HepG2 (cell line): Measurements from ENCODE around the gene ZFP62. TPM values are rescaled to one million over a fixed set of nuclear protein-coding genes. Genes with fewer than 3 reads are reported as not detected.

ENCODE experiments used
- ATAC-seq: fragments of 200-7000 bp; cut with Tn5 transposase; 3 replicates; pipeline ENCODE4 v1.9.1; 2020; ENCODE audit warnings: mild to moderate bottlenecking, moderate library complexity
- BruUV-seq: library from RNA; stranded (reverse); fragments of 400-500 nt; replicated peaks from 2 replicates; lab custom pipeline; 2021; lab: Mats Ljungman, UMichigan
- CTCF ChIA-PET: fragments of 300-600 bp; formaldehyde crosslinking; extraction: SDS; loops from one replicate; lab custom pipeline; 2021; ENCODE audit warnings: low total read pairs, inconsistent platforms, low intra/inter-chr PET ratio; lab: Yijun Ruan, JAX
- POLR2A ChIA-PET: fragments of 350-600 bp; sonication (Branson Sonifier 250); formaldehyde crosslinking; loops from one replicate; lab custom pipeline; 2020; ENCODE audit warnings: antibody characterized with exemption, inconsistent platforms; lab: Yijun Ruan, JAX
- DNase-seq: peaks from one replicate; pipeline ENCODE4 v3.0.0-alpha.2; 2015; ENCODE audit warnings: low spot score
- FAIRE-seq: peaks from 3 replicates; lab custom pipeline; 2011; peaks lifted over from hg19 to GRCh38; lab: Jason Lieb, UNC
- H2AFZ ChIP-seq: one replicate; pipeline ENCODE4 v1.6.1; 2011; ENCODE audit warnings: low read length, inconsistent platforms
- H3K27ac ChIP-seq: fragments of 300-600 bp; 3 replicates; pipeline ENCODE4 v1.8.0; 2011; ENCODE audit warnings: mixed run types, mild to moderate bottlenecking, mixed read lengths, low read length, inconsistent platforms; ENCODE audit not compliant: insufficient read depth; ENCODE audit errors: extremely low read length
- H3K27me3 ChIP-seq, 2 experiments: fragments of 200-600 bp in 1 of 2; 2 replicates in 1 of 2; 3 replicates in 1 of 2; pipeline versions ENCODE4 v1.6.0 to v1.8.0; 2011; ENCODE audit warnings: low read length in 2 of 2, mild to moderate bottlenecking in 2 of 2, moderate library complexity in 2 of 2, inconsistent platforms in 1 of 2; ENCODE audit not compliant: insufficient read depth in 2 of 2, control insufficient read depth in 1 of 2
- H3K36me3 ChIP-seq, 2 experiments: fragments of 200-600 bp in 1 of 2; replicated peaks in 1 of 2; 2 replicates in 1 of 2; 3 replicates in 1 of 2; pipeline versions ENCODE4 v1.5.1 to v1.8.0; 2011; ENCODE audit warnings: low read length in 2 of 2, inconsistent platforms in 1 of 2; ENCODE audit not compliant: insufficient read depth in 2 of 2, control insufficient read depth in 1 of 2
- H3K4me1 ChIP-seq: 2 replicates; pipeline ENCODE4 v1.5.1; 2012; ENCODE audit warnings: low read length, inconsistent platforms; ENCODE audit not compliant: insufficient read depth
- H3K4me2 ChIP-seq: 2 replicates; pipeline ENCODE4 v1.6.0; 2011; ENCODE audit warnings: low read depth, low read length, inconsistent platforms
- H3K4me3 ChIP-seq, 3 experiments: fragments of 200-600 bp in 1 of 3; sonication (generic), shearing (Covaris generic) in 1 of 3; replicated peaks in 1 of 3; 2 replicates each; pipeline ENCODE4 v1.5.1; 2011 to 2016; ENCODE audit warnings: low read length in 3 of 3, inconsistent platforms in 2 of 3, low read depth in 2 of 3, mild to moderate bottlenecking in 2 of 3, control low read depth in 1 of 3, mixed read lengths in 1 of 3; ENCODE audit not compliant: insufficient read depth in 1 of 3
- H3K79me2 ChIP-seq: one replicate; pipeline ENCODE4 v1.6.1; 2011; ENCODE audit warnings: low read length, inconsistent platforms; ENCODE audit not compliant: insufficient read depth
- H3K9ac ChIP-seq: 2 replicates; pipeline ENCODE4 v1.6.0; 2011; ENCODE audit warnings: mild to moderate bottlenecking, low read depth, low read length, inconsistent platforms; ENCODE audit not compliant: insufficient read depth
- H3K9me3 ChIP-seq: 2 replicates; pipeline ENCODE4 v1.5.1; 2012; ENCODE audit warnings: mild to moderate bottlenecking, low read length
- H4K20me1 ChIP-seq: 2 replicates; pipeline ENCODE4 v1.6.0; 2011; ENCODE audit warnings: inconsistent platforms, mild to moderate bottlenecking, low read length, moderate library complexity; ENCODE audit not compliant: insufficient read depth
- BRF2 ChIP-seq: sonication (generic); formaldehyde crosslinking; IDR thresholded peaks from 2 replicates; pipeline ENCODE4 v1.8.1; 2022; ENCODE audit warnings: mild to moderate bottlenecking, missing genetic modification reagents
- CSRNP2 ChIP-seq: sonication (generic); formaldehyde crosslinking; conservative IDR thresholded peaks from 2 replicates; pipeline ENCODE4 v1.8.0; 2022; ENCODE audit warnings: low read depth, missing genetic modification reagents
- HMGA1 ChIP-seq: sonication (generic); formaldehyde crosslinking; conservative IDR thresholded peaks from 2 replicates; pipeline ENCODE4 v1.4.0; 2020; ENCODE audit warnings: missing genetic modification reagents
- MLX ChIP-seq: IDR thresholded peaks from 2 replicates; pipeline ENCODE4 v1.6.1; 2016
- POLR2AphosphoS5 ChIP-seq: IDR thresholded peaks from 2 replicates; pipeline ENCODE4 v1.6.1; 2012; ENCODE audit warnings: low read depth, low read length
- ZFY ChIP-seq: sonication (generic); formaldehyde crosslinking; IDR thresholded peaks from 2 replicates; pipeline ENCODE4 v1.4.0; 2020; ENCODE audit warnings: missing genetic modification reagents
- ZKSCAN1 ChIP-seq: fragments of 150-350 bp; IDR thresholded peaks from 2 replicates; pipeline ENCODE4 v1.6.1; 2014; ENCODE audit warnings: low read length
- ZNF501 ChIP-seq: sonication (generic); formaldehyde crosslinking; IDR thresholded peaks from 2 replicates; pipeline ENCODE4 v1.5.1; 2020; ENCODE audit warnings: mild to moderate bottlenecking, moderate library complexity, missing genetic modification reagents
- ZNF670 ChIP-seq: sonication (generic); formaldehyde crosslinking; IDR thresholded peaks from 2 replicates; pipeline ENCODE4 v1.8.0; 2022; ENCODE audit warnings: mild to moderate bottlenecking, missing genetic modification reagents, borderline replicate concordance
- WGBS: methylation state at CpG from one replicate; pipeline ENCODE4 v1.1.6; 2017; ENCODE audit warnings: low lambda C conversion rate; 5-methylcytosine and 5-hydroxymethylcytosine counted together
- in situ Hi-C: cut with HindIII; loops from 2 replicates; pipeline ENCODE4 v1.10.0; 2017; ENCODE audit warnings: low pct_unique_long_range_greater_than_20kb; ENCODE audit not compliant: extremely low pct_ligation_motif_present
- intact Hi-C: fragments of 100-400 bp; cut with micrococcal nuclease; formaldehyde crosslinking; loops from one replicate; pipeline ENCODE4 v1.10.0; 2022; ENCODE audit not compliant: unreplicated experiment
- polyA plus RNA-seq, 8 experiments: library from polyadenylated mRNA; depleted of rRNA in 3 of 8; stranded (reverse) in 7 of 8; unstranded in 1 of 8; fragments of >200 nt; fragmentation: Illumina TruSeq in 4 of 8; extraction: Trizol in 4 of 8; gene quantifications; 2 replicates each; pipeline versions ENCODE4 v1.2.1 to v1.2.3, GENCODE V29; 2011 to 2016; ENCODE audit warnings: low read depth in 4 of 8, missing spikeins in 1 of 8, mixed read lengths in 1 of 8; ENCODE audit not compliant: insufficient read depth in 1 of 8
- total RNA-seq, 5 experiments: library from RNA; depleted of rRNA; stranded (reverse); fragments of >200 nt; fragmentation: Illumina TruSeq; extraction: Trizol; gene quantifications; 2 replicates each; pipeline ENCODE4 v1.2.3, GENCODE V29; 2016; ENCODE audit warnings: low read depth in 1 of 5
- TF ChIP-seq, protein P1 (sequence below): sonication (generic); formaldehyde crosslinking; IDR thresholded peaks from 2 replicates; pipeline ENCODE4 v1.5.0; 2020; ENCODE audit warnings: mild to moderate bottlenecking, missing genetic modification reagents

ZFP62 gene
- total and polyA plus RNA-seq, 2 of the 13 experiments (the other 11 are each of a cell fraction or from before 2014, with no cell fraction given), result 8.2 to 19.4 TPM

DNA sequence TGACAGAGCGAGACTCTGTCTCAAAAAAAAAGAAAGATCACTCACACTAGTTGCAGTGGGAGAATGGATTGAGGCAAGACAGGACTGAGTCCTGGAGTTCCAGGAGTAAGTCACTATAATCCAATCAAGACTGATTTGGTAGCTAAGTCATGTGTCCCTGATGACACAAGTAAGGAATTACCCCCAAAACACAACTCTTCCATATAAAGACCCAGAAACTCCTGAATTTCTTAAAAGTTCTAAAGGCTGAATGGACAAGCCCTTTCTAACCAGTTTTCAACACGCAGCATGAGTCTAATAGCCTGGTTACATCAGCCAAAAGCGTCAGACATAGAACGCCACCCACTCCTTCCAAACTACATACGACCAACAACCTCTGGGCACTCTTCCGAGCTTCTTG is 2.5 kb downstream of the ZFP62 start:
- no peak for FAIRE-seq
- H2AFZ ChIP-seq, result no peak overlapping the region
- no peaks in the 10 kb centered on the region for H3K9me3 ChIP-seq
- ChIA-PET CTCF (no interaction called here), POLR2A (no interaction called here)
- 95% methylated on average over 6 of the region's 6 CpGs for WGBS
- peaks cover 2% of the 10 kb centered on the region for H3K79me2 ChIP-seq
- peaks cover 0 to 2% of the 10 kb centered on the region in 2 experiments; a peak in 2 of 5 replicates for H3K36me3 ChIP-seq
- H4K20me1 ChIP-seq, result no peaks in the 10 kb centered on the region
- no peak overlapping the region for H3K9ac ChIP-seq
- intact Hi-C loops (no loop called here), in situ Hi-C loops (no loop called here)
- no peak for ATAC-seq
- TF ChIP-seq ZFY (no peak), HMGA1 (CRISPR knock-in tag) (no peak), CSRNP2 (CRISPR knock-in tag) (no peak), ZNF501 (no peak), BRF2 (no peak), ZKSCAN1 (no peak), ZNF670 (CRISPR knock-in tag) (no peak)
- H3K4me2 ChIP-seq, result no peak overlapping the region
- BruUV-seq, result no TSS peak
- no peaks in the 10 kb centered on the region; a peak in 1 of 5 replicates for H3K27me3 ChIP-seq
- H3K4me3 ChIP-seq, result no peak overlapping the region
- H3K27ac ChIP-seq, result no peak overlapping the region
- peaks cover 7% of the 10 kb centered on the region for H3K4me1 ChIP-seq
- DNase-seq, result no peak

DNA sequence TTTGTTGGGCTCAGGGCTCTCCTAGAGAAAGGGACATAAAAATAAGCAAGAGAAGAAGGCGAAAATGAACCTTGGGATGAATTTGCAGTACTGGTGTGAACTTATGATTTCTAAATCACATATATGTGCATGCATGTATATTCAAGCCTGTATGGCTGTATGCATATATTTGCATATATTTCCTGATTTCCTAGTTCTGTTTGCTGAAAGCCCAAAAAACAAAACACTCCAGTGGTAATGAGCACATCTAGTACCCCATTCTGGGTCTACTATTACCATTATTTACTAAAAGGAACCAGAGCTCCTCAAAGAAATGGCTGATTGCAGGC is 7.3 kb downstream of the ZFP62 start:
- Histone ChIP-seq H3K4me2 (no peak overlapping the region), H3K27me3 (no peaks in the 10 kb centered on the region), H2AFZ (no peak overlapping the region), H3K9me3 (no peaks in the 10 kb centered on the region), H3K36me3 (peaks cover 6 to 23% of the 10 kb centered on the region in 2 experiments), H3K4me3 (no peak overlapping the region), H3K27ac (no peak overlapping the region), H3K9ac (no peak overlapping the region), H3K4me1 (no peaks in the 10 kb centered on the region), H4K20me1 (no peaks in the 10 kb centered on the region), H3K79me2 (no peaks in the 10 kb centered on the region)
- DNase-seq (no peak), ATAC-seq (no peak), FAIRE-seq (no peak)
- intact Hi-C loops, result no loop called here
- BruUV-seq, result no TSS peak
- 97% methylated on average over 1 of the region's 1 CpG for WGBS
- in situ Hi-C loops, result no loop called here
- ChIA-PET CTCF (no interaction called here), POLR2A (no interaction called here)
- TF ChIP-seq, protein P1, sequence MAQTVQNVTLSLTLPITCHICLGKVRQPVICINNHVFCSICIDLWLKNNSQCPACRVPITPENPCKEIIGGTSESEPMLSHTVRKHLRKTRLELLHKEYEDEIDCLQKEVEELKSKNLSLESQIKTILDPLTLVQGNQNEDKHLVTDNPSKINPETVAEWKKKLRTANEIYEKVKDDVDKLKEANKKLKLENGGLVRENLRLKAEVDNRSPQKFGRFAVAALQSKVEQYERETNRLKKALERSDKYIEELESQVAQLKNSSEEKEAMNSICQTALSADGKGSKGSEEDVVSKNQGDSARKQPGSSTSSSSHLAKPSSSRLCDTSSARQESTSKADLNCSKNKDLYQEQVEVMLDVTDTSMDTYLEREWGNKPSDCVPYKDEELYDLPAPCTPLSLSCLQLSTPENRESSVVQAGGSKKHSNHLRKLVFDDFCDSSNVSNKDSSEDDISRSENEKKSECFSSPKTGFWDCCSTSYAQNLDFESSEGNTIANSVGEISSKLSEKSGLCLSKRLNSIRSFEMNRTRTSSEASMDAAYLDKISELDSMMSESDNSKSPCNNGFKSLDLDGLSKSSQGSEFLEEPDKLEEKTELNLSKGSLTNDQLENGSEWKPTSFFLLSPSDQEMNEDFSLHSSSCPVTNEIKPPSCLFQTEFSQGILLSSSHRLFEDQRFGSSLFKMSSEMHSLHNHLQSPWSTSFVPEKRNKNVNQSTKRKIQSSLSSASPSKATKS (CRISPR knock-in tag), result no peak
- TF ChIP-seq MLX (CRISPR knock-in tag), result no peak
- no peak for TF ChIP-seq POLR2AphosphoS5
